ENCODE results near the gene SUN2.

DNA sequence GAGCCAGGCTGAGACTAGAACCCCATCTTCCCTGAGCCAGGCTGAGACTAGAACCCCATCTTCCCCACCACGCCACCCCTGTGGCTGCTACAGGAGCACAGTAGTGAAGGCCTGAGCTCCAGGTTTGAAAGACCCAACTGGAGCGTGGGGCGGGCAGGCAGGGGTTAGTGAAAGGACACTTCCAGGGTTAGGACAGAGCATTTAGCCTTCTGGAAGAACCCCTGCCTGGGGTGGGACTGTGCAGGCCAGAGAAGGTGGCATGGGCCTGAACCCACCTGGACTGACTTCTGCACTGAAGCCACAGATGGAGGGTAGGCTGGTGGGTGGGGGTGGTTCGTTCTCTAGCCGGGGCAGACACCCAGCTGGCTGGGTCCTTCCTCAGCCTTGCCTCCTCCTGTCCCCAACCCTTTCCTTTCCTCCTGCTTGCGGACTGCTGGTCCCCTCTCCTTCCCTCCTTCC, 24.1 kb downstream of the SUN2 start:
- no peak for TF ChIP-seq POLR2A (IDR thresholded peaks at IDR 0.05; ENCODE audit: low read depth)
- TF ChIP-seq EP300 (IDR thresholded peaks at IDR 0.05), result no peak
- TF ChIP-seq CTCF (IDR thresholded peaks at IDR 0.05), result no peak
